GM12874 (cell line): Measurements from ENCODE around the gene PACC1.

ENCODE experiments used
- CTCF ChIP-seq: IDR thresholded peaks from 2 replicates; pipeline ENCODE4 v1.5.1; 2011; ENCODE audit warnings: low read depth, mild to moderate bottlenecking, control low read depth, low read length, moderate library complexity; ENCODE audit not compliant: insufficient read depth

The PACC1 gene

GRCh38 chr1:212344905-212345304 is 69.8 kb downstream of the PACC1 start:
- no peak for TF ChIP-seq CTCF

DNA sequence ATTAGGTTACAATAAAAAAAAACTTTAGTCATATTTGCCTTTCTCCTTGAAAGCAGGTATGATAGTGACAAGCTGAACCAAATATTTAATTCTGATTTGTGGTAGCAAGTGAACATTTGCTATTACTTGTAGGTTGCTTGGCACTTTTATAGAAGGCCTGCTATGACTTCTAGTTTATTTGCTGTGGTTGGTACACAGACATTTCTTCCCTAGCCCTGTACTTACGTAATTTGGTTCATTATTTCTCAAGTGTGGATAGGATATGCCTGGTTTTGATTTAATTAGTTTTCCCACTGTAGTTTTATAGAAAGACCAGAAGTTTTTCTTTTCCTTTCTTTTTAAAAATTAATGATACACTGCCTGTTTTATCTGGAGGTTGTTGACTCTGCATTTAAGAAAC is 73.6 kb downstream of the PACC1 start:
- no peak for TF ChIP-seq CTCF

- TF ChIP-seq CTCF: no peak
Observed at GRCh38 chr1:212329105-212329504, 85.6 kb downstream of the PACC1 start.

GRCh38 chr1:212328248-212328647 is 86.4 kb downstream of the PACC1 start:
- no peak for TF ChIP-seq CTCF

GRCh38 chr1:212326541-212326940 is 88.1 kb downstream of the PACC1 start:
- no peak for TF ChIP-seq CTCF

DNA sequence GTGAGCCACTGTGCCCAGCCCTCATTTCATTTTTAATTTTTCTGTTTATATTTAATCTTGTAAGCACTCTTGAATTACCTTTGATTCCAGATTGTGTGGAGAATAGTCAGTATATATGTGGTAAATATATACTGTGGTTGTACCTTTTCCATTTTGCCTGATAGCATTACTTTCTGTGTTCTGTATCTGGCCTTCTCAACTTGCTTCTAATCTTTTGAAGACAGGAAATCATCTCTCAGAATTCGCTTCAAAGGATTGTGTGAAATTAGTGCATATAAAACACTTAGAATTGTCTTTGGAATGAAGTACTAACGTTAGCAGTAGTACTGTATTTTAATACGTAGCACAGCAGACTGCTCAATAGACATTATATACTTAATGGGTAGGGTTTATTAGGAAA is 91.6 kb downstream of the PACC1 start:
- TF ChIP-seq CTCF: no peak

GRCh38 chr1:212317916-212318315 is 96.8 kb downstream of the PACC1 start:
- TF ChIP-seq CTCF: no peak

GRCh38 chr1:212315907-212316306 is 98.8 kb downstream of the PACC1 start:
- TF ChIP-seq CTCF: 0 out of 2 replicates have a peak, but pooled peaks have one; percentile 6
